GOT3 (cell line): ENCODE results near the gene CHST8.

ENCODE experiments used
- DNase-seq: peaks from one replicate; lab custom pipeline; 2025; ENCODE audit warnings: mixed read lengths; lab: John Stamatoyannopoulos, UW

The CHST8 gene

DNA sequence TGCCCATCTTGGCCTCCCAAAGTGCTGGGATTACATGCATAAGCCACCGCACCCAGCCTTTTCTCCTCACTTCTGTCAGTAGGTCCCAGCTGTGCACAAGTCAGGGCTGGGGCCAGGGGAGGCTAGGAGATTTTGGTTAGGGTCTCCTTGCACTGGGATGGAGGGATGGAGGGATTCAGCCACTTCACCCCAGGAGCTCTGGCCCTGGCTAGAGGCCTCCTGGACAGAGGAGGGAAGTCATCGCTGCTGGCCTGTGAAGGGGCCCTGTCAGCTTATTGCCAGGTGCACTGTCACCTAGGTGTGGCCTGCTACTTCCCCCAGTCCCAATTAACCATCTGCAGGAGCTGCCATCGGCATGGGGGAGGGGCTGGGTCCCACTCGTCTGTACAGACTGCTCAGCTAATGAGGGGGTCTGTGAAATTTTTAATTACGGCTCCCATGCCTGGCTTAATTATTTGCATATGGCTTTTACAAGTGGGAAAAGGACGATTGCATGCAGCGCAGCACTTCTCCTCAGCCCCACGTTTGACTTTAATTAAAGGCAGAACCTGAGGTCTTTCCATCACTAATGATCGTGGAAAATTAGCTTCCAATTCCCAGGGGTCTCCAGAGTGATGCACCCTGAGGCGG is 52.4 kb downstream of the CHST8 start:
- DNase-seq = no peak

DNA sequence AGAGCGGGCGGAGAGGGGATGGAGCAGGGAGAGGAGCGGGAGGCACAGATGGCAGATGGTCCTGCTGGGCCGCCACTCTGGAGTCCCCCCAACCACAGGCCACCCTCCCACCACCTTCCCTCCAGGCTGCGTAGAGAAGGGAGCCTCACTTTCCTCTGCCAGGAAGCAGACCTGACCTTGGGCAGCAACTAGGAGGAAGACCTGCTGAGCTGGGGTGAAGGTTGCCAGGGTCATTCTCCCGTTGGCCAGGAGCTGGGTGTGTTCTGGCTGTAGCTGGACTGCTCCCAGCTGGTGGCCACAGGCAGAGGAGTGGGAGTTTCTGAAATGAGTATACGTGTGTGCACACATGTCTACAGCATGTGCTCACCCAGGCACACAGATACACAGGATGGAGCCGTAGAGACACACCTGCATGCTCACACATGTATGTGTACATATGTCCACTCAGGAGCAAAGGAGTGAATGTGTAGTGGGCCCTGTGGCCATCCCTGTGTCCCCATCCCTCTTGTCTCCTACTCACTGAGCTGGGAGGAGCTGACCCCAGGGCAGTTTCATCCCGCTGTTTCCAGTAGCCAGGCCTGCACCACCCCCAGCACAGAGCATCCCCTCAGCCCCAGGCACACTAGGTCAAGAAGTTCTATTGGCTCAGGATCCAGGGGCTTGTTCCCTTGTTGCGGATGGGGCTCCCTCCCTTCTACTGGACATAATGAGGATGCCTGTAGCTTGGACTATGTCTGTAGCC is 53.0 kb downstream of the CHST8 start:
- DNase-seq = no peak

DNA sequence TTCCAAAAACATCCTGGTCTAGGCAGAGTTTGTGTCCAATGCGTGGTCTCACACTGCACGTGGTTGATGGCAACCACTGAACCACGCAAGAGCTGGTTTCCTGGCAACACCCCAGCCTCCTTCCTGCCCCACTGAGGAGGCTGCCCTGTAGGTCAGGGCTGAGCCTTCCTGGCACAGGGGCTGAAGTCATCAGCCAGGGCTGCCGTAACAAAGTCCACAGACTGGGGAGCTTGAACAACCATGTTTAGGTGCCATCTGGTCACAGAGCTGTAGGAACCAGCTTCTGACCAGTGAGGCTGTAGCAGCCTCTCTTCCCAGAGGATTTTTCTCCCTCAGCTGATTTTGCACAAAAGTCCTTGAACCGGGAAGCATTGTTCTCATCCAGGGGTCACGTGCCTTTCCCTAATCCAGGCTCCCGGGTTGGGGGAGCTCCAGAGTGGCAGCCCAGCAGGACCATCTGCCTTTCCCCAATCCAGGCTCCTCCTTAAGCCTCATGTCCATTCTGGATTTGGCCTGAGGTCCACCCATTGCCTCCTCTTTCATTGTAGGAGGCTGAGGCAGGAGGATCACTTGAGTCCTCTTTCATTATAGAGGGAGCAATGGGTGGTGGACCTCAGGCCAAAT is 53.9 kb downstream of the CHST8 start:
- DNase-seq = no peak

DNA sequence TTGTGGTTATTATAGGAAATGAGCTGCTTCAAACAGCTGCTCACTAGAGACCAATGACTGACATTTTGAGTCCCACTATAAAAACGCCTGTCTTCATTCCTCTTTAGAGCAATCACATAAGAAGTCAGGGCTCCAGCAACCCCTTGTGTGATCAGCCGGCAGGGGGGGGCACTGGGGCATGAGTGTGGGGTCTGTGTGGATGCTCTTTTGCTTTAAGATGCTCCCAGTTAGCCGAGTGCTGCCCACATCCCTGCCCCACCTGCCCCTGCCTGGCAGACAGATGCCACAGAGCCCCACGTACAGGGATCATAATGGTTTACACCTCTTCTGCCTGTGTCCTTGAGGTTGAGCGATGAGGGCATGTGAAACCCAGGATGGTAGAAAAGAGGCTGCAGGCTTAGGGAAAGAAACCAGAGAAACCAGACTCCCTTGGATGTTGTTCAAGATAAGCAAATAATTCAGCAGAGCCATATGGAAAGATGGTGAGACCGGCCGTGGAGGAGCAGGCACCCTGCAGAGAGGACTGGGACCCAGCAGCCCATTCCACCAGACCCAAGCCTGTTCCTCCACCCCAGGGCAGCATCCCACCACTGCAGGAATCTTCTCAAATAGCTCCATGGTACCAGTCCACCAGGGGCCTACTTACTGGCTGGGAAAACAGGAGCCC is 55.4 kb downstream of the CHST8 start:
- DNase-seq = no peak

DNA sequence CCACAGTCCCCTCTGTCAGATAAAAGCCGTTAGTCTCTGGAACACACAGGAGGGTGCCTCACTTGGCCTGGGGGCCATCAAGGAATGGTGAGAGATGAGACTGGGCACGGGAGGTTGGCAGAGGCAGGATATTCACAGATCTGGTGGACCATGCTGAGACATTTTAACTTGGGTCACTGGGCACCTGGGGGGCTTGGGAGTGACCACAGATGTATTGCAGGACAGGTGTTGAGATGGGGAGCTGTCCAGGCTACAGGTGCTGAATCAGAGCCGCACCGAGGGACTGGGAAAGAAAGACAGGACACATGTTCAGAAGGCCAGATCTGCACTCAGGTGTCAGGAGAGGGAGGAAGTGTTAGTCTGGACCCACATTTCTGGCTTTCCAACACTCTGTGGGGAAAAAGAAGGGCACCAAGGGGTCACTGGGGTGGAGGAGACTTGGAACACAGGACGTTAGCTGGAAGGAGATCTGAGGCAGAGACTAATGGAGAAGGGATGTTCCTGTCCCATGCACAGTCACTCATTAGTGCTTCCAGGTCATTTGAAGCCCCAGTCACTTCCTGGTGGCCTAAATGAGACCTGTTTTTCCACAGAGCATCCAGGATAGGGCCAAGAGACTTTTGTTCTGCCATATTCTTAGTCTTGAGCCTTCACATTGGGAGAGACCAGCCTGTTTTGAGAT is 56.1 kb downstream of the CHST8 start:
- DNase-seq = no peak

DNA sequence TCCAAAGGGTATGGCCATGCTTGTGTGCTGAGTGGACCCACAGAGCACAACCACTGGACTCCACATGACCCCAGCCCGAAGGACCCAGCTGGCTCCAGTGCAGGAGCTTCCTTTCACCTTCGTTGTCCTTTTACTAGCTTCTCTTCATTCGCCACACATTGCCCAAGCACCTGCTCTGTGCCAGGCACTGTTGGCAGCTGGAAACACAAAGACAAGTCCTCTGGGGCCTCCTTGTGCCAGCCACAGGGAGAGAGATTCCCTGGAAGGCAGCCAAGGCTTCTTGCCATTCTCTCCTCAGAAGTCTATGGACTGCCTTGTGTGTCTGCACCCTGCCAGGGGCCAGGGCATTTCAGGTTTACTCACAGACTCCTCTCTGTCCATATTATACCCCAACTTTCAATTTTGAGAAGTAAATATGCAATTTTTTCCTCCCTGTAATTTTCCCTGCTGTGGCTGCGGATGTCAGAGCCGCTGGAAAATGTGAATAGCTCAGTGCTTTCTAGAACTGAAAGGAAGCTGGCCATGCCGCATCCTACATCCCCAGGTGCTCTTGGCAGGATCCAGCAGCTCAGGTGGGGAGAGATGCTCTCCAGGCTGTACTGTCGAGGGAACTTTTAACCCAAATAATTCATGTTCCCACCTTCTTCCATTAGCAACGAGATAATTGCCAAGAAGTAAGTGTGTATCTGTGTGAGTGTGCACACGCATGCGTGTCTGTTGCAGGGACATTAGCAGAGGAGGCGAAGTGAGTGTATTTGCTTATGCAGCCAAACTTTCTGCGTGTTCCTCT is 57.2 kb downstream of the CHST8 start:
- no peak for DNase-seq

DNA sequence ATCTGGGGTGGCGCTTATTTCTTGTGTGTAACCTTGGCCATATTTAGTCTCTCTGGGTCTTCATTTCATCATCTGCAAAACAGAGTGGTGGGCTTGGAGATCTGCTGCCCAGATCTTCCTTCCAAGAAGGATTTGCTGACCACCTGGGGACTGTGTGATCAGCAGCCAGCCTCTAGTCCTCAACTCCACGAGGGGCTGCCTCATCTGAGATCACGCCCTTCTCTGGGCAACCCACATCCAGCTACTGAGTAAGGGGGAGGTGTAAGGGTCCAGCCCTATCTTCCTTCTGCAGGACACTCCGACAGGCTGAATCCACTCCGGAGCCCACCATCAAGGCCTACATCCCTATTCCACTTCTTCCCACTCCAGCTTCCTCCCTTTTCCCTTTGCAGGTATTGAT is 57.9 kb downstream of the CHST8 start:
- DNase-seq = no peak

DNA sequence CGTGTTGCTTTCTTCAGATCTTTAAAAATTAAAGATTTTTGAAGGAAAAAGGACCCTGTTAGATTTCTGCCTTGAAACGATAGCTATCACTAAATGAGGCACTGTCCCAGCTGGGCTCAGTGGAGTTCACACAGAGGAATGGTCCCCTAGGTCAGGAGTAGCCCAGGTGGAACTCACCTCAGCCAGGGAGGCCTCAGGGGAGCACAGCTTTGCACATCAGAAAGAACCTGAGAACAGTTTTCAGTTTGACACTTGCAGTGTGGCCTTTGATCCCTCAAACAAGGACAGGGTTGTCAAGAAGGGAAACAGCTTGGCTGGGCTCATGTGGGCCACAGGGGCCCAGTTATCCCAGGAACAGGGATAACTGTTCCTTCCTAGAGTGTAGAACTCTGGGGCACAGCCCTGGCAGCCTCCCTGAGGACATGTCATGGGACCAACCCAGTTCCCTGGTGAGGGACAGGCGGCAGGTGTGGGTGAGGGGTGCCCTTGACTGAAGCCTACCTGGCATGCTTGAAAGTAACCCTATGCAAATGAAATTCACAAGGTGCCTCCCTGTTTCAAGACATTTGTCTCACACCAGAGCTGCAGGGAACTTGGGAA is 59.4 kb downstream of the CHST8 start:
- no peak for DNase-seq

DNA sequence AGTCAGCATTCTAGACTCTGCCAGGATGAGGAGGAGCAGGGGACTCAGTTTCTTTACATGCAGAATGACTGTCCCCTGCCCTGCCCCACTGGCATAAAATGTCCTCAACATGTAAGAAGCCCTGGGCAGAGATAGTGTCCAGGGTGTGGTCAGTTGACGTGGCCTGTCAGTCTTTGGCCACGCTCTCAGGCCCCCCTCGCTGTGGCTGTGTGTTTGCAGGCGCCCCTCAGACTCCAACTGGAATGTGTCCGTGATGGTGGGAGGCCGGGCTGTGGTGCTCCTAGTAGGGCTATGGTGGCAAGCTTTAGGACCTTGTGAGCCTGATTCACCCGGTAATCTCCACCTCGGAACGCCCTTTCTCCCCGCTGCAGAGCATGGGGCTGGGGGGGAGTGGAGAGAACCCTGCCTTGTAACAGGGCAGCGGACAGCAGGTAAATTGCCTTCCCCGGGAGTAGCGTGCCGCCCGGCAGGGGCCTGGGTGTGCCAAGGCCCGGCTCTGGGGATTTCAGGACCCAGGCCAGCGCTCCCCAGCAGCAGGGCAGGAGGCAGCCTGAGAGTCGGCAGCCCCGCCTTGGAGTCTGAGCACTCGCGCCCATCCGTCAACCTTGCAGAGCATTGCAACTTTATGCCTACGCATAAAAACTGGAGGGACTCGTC is 62.3 kb downstream of the CHST8 start:
- no peak for DNase-seq

DNA sequence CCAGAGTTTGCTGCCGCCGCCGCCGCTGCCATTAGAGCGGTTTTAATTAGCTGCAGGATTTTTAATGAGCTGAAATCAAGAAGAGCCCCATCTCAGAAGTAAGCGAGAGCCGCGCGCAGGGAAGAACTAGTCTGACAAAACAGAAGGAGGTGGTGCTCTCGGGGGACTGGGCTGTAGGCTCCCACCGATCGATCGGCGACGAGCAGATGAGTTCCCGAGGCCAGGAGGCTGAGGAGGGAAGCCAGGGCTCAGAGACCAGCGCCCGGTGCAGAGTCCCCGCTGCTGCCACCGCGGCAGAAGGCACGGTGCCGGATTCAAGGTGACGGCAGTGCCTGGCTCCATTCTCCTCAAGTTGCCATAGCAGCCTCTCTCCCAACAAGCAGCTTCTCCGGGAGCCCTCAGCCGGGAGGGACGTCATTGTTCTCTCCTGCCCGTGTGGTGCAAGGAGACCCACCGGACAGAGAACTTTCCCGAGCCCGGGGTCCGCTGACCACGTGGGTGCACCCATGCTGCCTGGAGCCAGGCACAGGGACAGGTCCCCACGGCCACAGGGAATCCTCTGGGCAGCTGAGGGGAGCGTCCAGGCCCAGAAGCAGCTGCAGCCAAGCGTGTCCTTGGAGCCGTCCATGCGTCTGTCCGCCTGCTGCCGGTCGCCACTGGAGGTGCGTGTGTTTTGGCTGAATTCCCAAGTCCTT is 62.9 kb downstream of the CHST8 start:
- no peak for DNase-seq

DNA sequence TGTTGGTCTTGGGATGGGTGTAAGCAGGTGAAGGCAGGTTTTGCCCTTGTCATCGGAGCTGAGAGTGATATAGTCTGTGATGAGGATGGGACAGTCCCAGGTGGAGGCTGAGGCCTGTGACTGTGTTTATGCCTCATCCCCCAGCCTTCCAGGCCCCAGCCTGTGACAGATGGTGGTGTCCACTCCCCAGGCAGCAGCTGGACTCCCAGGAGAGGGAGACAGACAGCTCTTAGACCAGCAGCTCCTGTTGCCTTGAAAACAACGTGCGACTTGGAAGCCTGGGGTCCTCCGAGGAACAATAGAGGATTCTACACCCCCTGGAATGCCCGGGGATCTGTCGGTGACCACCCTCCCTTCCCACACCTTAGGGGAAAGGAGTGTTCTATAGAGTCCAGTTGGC is 63.8 kb downstream of the CHST8 start:
- no peak for DNase-seq

DNA sequence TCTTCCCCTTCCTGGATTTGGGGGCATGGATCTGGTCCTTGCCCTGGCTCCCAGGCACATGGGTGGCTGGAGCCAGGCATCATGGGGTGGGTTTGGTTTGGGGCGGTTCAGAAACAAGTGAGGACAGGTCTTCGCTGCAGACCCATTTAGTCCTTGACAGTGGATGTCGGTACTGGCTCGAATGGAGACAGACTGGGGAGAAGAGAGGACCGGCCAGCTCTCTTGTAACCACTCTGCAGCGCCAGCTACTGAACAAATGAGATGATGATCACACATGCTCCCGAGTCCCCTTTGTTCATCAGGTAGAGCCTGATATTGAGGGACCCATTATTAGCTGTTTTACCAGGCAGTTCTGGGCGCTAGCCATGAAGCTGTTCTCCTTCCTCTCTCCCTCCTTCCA is 64.5 kb downstream of the CHST8 start:
- no peak for DNase-seq

DNA sequence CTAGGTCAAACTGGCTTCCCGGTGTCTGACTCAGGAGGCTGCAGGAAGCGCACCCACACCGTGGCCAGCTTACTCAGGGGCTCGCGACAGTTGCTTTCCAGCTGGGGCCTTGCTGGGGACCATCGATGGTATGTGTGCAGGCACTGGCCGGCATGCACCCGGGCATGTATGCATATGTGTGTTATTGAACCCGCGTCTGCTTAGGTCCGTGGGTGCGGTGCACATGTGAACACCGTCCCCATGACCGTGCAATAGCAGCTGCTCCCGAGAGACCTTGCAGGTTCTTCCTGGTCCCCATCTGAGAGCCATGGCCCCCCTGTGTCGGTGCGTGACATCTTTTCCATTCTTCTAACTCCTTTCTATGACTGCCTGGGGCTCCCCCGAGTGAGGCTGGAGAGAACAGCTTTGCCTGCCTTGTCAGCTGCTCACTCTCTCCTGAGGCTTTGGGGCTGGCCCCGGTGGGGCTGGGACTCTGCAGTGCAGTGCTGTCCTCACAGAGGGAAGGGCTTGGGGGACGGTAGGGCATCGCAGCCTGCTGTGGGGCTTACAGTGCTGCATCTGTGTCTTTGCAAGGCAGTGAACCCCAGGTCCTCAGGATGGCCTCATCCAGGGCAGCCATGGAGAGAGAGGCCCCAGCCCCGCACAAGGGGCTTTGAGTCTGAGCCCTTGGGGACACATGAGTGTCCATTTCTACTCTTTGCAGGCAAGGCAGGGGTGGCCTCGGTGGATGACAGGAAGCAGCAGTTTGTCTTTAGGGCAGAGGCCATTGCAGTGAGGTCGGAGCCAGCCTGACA is 65.1 kb downstream of the CHST8 start:
- no peak for DNase-seq

DNA sequence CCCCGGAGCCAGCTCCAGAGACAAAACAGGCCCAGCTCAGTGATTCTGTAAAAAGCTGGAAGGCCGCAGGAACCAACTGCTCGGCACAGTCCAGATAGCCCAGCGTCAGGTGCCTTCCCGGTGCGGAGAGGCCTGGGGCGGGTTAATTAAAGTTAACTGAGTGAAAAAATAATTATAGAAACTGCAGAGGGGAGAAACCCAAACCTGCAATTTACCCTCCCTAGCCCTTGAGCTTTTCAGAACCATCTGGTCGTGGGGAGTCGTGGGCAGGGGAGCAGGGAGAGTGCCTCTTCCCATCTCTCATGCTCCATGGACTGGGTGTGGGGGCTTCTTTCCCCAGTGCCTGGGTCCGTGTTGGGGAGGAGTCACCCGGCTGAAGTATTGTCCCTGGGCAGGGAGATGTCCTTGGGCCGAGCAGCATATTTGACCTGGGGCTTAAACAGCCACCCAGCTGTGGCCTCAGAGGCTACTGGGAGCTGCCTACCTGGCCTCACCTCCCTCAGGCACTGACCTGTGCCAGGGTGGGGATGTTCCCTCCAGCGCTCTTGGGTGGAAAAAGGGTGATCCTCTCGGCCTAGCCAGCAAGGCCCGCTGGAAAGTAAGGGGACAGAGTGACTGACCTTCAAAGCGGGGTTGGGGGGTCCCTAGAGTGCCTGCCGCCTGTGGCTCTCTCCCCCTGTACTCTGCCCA is 65.9 kb downstream of the CHST8 start:
- no peak for DNase-seq

DNA sequence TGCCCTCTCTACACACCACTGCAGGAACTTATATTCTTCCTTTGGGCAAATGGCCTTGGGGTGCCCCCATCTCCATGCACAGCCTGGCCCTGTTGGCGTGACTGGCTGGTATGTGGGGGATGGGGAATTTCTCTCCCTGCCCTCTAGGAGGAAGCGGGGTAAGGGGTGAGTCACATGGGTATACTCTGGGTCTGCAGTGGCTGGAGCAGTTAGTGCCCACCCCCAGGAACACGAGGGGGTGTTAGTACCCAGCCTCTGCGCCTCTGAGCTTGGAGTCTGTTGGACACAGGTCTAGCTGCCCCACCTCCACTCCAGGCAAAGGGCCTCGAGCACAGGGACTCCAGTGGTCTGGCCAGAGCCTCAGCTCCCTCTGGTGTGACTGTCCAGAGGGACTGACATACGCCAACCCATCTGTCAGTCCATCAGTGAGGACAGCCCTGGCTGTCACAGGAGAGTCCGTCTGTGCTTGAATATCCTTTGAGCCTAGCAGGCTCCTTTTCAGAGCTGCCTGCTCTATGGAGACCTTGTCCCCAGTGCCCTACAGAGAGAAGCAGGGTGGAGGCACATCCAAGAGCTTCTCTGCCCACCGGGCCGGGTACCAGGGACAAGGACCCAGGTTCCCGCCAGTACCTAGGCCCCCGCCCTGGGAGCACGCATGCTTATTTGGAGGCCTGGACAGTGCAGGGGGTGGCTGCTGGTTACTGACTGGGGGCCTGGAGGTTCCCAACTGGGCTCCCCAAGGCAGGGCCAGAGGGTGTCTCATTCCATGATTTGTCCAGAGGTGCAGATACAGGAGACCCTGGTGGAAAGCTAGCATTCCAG is 66.6 kb downstream of the CHST8 start:
- DNase-seq = no peak

DNA sequence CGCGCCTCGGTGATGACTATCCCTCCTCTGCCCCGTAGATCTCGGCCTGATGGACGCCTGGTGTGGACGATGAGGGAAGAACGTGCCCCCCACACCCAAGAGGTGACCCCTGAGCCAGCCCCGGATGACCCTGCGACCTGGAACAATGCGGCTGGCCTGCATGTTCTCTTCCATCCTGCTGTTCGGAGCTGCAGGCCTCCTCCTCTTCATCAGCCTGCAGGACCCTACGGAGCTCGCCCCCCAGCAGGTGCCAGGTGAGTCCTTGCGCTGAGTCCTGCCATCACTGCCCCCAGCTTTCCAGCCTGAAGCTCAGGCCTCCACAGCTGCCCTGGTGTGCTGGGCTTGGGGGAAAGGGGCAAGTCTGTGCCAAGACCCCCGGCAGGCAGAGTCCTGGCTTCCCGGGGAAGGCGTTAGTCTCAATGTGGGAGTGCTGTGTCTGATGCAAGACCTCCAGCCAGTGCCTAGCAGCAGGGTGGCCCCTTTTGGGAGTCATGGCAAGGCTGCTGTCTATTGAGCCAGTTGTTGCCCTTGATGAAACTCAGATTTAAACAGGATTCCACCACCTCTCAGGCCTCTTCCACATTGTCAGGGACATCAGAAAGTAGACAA is 67.5 kb downstream of the CHST8 start:
- no peak for DNase-seq

DNA sequence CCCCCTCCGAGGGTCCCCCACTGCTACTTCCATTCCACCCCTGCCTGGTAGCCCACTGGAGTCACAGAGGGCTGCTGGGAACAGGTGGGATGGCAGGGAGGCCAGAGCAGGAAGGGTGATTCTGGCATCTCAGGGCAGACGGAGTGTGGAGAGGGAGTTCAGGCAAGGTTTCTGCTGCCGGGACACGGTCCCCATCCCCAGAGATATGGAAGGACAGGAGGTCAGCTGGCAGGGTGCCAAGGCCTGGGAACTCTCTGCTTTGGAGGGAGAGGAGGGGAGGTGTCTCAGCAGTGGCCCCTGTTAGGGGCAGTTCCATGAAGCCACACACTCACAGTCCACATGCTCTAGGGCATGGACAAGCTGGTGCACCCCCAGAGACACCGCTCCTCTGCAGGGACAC is 68.1 kb downstream of the CHST8 start:
- no peak for DNase-seq
